ENCODE data around the gene APOBEC3A. TPM values are rescaled to one million over a fixed set of nuclear protein-coding genes. Genes with fewer than 3 reads are reported as not detected.
"Not testable (repeated sequence)": the region's sequence is repeated elsewhere in the genome, so short reads cannot be mapped to it uniquely, and the experiment has no call there.

The APOBEC3A gene
- total RNA-seq, 1 donor from 2014 or later = 0.52 TPM

- Histone ChIP-seq H3K4me1 (ENCODE audit: control insufficient read depth in 3 of 3, insufficient read depth in 3 of 3, low read length in 3 of 3) (peaks cover 6 to 9% (median 8%) of the 10 kb centered on the region in 3 donors), H3K27me3 (ENCODE audit: control insufficient read depth in 3 of 3, insufficient read depth in 3 of 3, low read length in 3 of 3) (peaks cover 0 to 5% (median 0%) of the 10 kb centered on the region in 3 donors), H3K9ac (ENCODE audit: low read depth in 1 of 3, low read length in 3 of 3) (no peak overlapping the region), H3K27ac (ENCODE audit: low read depth, low read length) (no peak overlapping the region), H3K9me3 (ENCODE audit: control insufficient read depth in 3 of 3, low read length in 3 of 3) (no peaks in the 10 kb centered on the region), H3K36me3 (ENCODE audit: control insufficient read depth in 3 of 3, insufficient read depth in 3 of 3, low read length in 3 of 3) (no peaks in the 10 kb centered on the region), H3K4me3 (ENCODE audit: low read length in 3 of 3) (no peak overlapping the region)
Observed at GRCh38 chr22:38986629-38987028, 29.2 kb downstream of the APOBEC3A start.

DNA sequence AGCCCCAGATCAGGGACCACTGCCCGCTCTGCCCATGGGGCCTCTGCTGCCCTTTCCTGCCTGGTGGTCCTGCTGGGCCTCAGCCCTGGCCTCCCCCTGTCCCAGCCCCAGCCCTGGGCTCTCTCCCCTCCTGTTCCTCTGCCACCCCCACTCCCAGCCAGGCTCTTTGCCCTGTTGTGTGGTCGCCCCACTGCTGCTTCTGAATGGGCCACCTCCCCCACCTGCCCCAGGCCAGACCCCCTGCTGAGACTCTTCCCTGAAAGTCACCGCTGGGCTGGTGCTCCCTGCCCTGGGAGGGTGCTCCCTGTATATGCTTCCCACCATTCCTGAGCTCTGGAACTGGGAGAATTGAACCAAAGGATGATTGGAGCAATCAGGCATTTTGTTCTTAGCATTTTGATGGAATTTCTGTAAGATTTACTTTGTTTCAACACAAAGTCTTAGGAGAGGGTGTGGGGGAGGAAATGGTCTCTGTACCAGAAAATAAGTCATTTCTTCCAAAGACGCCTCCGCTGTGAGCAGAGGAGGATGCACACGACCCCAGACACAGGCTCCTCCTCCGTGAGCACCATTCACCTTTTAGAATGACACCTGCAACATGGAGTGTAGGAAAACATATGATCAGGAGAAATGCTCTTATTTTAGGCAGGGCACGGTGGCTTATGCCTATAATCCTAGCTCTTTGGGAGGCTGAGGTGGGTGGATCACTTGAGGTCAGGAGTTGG lies 29.9 kb downstream of the APOBEC3A start:
- Histone ChIP-seq H3K27ac (ENCODE audit: low read depth, low read length) (no peak overlapping the region), H3K9ac (ENCODE audit: low read depth in 1 of 3, low read length in 3 of 3) (no peak overlapping the region), H3K4me1 (ENCODE audit: control insufficient read depth in 3 of 3, insufficient read depth in 3 of 3, low read length in 3 of 3) (peaks cover 4% of the 10 kb centered on the region in 3 donors), H3K4me3 (ENCODE audit: low read length in 3 of 3) (no peak overlapping the region), H3K9me3 (ENCODE audit: control insufficient read depth in 3 of 3, low read length in 3 of 3) (no peaks in the 10 kb centered on the region), H3K36me3 (ENCODE audit: control insufficient read depth in 3 of 3, insufficient read depth in 3 of 3, low read length in 3 of 3) (no peaks in the 10 kb centered on the region), H3K27me3 (ENCODE audit: control insufficient read depth in 3 of 3, insufficient read depth in 3 of 3, low read length in 3 of 3) (peaks cover 0 to 5% (median 0%) of the 10 kb centered on the region in 3 donors)

DNA sequence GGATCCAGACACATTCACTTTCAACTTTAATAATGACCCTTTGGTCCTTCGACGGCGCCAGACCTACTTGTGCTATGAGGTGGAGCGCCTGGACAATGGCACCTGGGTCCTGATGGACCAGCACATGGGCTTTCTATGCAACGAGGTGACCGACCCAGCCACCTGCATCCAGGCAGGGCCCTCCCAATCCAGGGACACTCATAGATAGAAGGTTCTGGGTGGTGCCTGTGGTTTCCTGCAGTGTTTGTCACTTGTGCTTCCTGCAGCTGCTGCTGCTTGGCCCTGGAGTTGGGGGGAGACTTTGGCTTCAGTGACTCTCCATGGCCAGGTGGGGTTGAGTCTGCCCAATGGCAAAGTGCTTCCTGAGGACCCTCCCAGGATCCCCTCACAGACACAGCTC lies 32.1 kb downstream of the APOBEC3A start:
- H3K27me3 ChIP-seq (ENCODE audit: control insufficient read depth in 3 of 3, insufficient read depth in 3 of 3, low read length in 3 of 3) = peaks cover 0 to 5% (median 0%) of the 10 kb centered on the region in 3 donors
- no peak overlapping the region for H3K4me3 ChIP-seq (ENCODE audit: low read length in 3 of 3)
- H3K9ac ChIP-seq (ENCODE audit: low read depth in 1 of 3, low read length in 3 of 3) = no peak overlapping the region
- H3K36me3 ChIP-seq (ENCODE audit: control insufficient read depth in 3 of 3, insufficient read depth in 3 of 3, low read length in 3 of 3) = no peaks in the 10 kb centered on the region
- no peaks in the 10 kb centered on the region for H3K9me3 ChIP-seq (ENCODE audit: control insufficient read depth in 3 of 3, low read length in 3 of 3)
- H3K27ac ChIP-seq (ENCODE audit: low read depth, low read length) = no peak overlapping the region
- no peaks in the 10 kb centered on the region for H3K4me1 ChIP-seq (ENCODE audit: control insufficient read depth in 3 of 3, insufficient read depth in 3 of 3, low read length in 3 of 3)

DNA sequence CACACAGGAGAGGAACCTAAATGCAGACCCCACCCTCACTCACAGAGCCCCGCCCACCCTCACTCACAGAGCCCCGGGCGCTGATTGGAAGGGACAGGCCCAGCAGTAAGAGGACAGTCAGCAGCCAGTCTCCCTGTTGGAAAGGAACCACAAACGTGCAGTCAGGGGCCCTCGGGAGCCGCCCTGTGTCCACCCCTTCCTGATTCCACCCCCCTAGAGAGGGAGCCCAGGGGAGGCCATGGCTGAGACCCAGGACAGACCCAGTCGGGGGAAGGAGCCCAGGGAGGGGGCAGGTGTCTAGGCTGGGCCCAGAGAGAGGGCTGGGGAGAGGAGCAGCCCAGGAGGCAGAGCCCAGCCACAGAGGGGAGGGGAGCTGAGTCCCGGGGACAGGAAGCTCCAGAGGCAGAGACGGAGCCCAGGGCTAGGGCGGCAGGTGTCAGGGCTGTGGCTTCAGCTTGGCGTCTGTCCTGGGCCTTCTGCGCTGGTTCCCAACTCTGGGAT lies 35.5 kb downstream of the APOBEC3A start:
- not testable (repeated sequence) for H3K4me3 ChIP-seq (ENCODE audit: low read length in 3 of 3); H3K36me3 ChIP-seq (ENCODE audit: control insufficient read depth in 3 of 3, insufficient read depth in 3 of 3, low read length in 3 of 3); H3K27ac ChIP-seq (ENCODE audit: low read depth, low read length); H3K4me1 ChIP-seq (ENCODE audit: control insufficient read depth in 3 of 3, insufficient read depth in 3 of 3, low read length in 3 of 3); H3K9me3 ChIP-seq (ENCODE audit: control insufficient read depth in 3 of 3, low read length in 3 of 3); H3K9ac ChIP-seq (ENCODE audit: low read depth in 1 of 3, low read length in 3 of 3)
- H3K27me3 ChIP-seq (ENCODE audit: control insufficient read depth in 3 of 3, insufficient read depth in 3 of 3, low read length in 3 of 3) = peaks cover 7 to 23% (median 15%) of the 10 kb centered on the region in 3 donors

DNA sequence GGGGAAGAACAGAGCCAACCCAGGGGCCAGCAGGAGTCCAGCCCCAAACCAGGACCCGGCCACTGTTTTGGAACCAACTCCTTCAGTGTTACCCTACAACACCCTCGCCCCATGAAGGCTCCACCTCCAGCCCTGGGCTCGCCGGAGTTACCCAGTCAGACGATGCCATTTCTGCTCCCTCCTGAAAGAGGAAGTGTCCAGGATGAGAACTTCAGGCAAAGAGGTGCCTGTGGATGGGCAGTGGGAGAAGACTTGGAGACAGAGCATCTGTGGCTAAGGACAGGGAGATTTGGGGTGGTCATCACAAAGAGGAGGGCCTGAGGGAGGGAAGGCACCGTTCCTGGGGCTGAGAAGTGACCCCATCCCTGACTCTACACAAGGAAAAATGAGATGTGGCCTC lies 38.7 kb downstream of the APOBEC3A start:
- no peaks in the 10 kb centered on the region for H3K36me3 ChIP-seq (ENCODE audit: control insufficient read depth in 3 of 3, insufficient read depth in 3 of 3, low read length in 3 of 3)
- H3K4me3 ChIP-seq (ENCODE audit: low read length in 3 of 3) = no peak overlapping the region
- no peaks in the 10 kb centered on the region for H3K9me3 ChIP-seq (ENCODE audit: control insufficient read depth in 3 of 3, low read length in 3 of 3)
- no peak overlapping the region for H3K27ac ChIP-seq (ENCODE audit: low read depth, low read length)
- no peaks in the 10 kb centered on the region for H3K4me1 ChIP-seq (ENCODE audit: control insufficient read depth in 3 of 3, insufficient read depth in 3 of 3, low read length in 3 of 3)
- no peak overlapping the region for H3K9ac ChIP-seq (ENCODE audit: low read depth in 1 of 3, low read length in 3 of 3)
- peaks cover 18 to 35% (median 19%) of the 10 kb centered on the region in 3 donors for H3K27me3 ChIP-seq (ENCODE audit: control insufficient read depth in 3 of 3, insufficient read depth in 3 of 3, low read length in 3 of 3)

- no peak overlapping the region for H3K4me3 ChIP-seq (ENCODE audit: low read length in 3 of 3)
- H3K27me3 ChIP-seq (ENCODE audit: control insufficient read depth in 3 of 3, insufficient read depth in 3 of 3, low read length in 3 of 3) = peaks cover 18 to 35% (median 22%) of the 10 kb centered on the region in 3 donors
- H3K4me1 ChIP-seq (ENCODE audit: control insufficient read depth in 3 of 3, insufficient read depth in 3 of 3, low read length in 3 of 3) = no peaks in the 10 kb centered on the region
- H3K9me3 ChIP-seq (ENCODE audit: control insufficient read depth in 3 of 3, low read length in 3 of 3) = no peaks in the 10 kb centered on the region
- no peak overlapping the region for H3K9ac ChIP-seq (ENCODE audit: low read depth in 1 of 3, low read length in 3 of 3)
- H3K36me3 ChIP-seq (ENCODE audit: control insufficient read depth in 3 of 3, insufficient read depth in 3 of 3, low read length in 3 of 3) = no peaks in the 10 kb centered on the region
- no peak overlapping the region for H3K27ac ChIP-seq (ENCODE audit: low read depth, low read length)
Observed at GRCh38 chr22:38997518-38997917, 40.1 kb downstream of the APOBEC3A start.

- Histone ChIP-seq H3K36me3 (ENCODE audit: control insufficient read depth in 3 of 3, insufficient read depth in 3 of 3, low read length in 3 of 3) (no peaks in the 10 kb centered on the region), H3K27me3 (ENCODE audit: control insufficient read depth in 3 of 3, insufficient read depth in 3 of 3, low read length in 3 of 3) (peaks cover 10 to 12% (median 11%) of the 10 kb centered on the region in 3 donors), H3K4me1 (ENCODE audit: control insufficient read depth in 3 of 3, insufficient read depth in 3 of 3, low read length in 3 of 3) (peaks cover 0 to 4% (median 0%) of the 10 kb centered on the region in 3 donors), H3K9ac (ENCODE audit: low read depth in 1 of 3, low read length in 3 of 3) (no peak overlapping the region), H3K27ac (ENCODE audit: low read depth, low read length) (no peak overlapping the region), H3K4me3 (ENCODE audit: low read length in 3 of 3) (no peak overlapping the region), H3K9me3 (ENCODE audit: control insufficient read depth in 3 of 3, low read length in 3 of 3) (no peaks in the 10 kb centered on the region)
Observed at GRCh38 chr22:39003165-39003638, 45.8 kb downstream of the APOBEC3A start.

DNA sequence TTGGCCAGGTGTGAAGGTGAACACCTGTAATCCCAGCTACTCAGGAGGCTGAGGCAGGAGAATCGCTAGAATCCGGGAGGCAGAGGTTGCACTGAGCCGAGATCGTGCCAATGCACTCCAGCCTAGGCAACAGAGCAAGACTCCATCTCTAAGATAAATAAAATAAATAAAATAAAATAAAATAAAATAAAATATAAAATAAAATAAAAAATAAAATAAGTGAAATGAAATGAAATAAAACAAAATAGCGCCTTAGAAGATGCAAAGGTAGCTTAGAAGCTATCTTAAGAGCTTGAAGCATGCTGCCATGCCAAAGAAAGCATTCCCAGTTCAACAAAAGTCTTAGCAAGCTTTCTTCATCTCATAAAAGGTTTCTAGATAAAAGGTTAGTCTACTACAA lies 49.8 kb downstream of the APOBEC3A start:
- Histone ChIP-seq H3K27ac (ENCODE audit: low read depth, low read length) (no peak overlapping the region), H3K36me3 (ENCODE audit: control insufficient read depth in 3 of 3, insufficient read depth in 3 of 3, low read length in 3 of 3) (no peaks in the 10 kb centered on the region), H3K9ac (ENCODE audit: low read depth in 1 of 3, low read length in 3 of 3) (no peak overlapping the region), H3K4me1 (ENCODE audit: control insufficient read depth in 3 of 3, insufficient read depth in 3 of 3, low read length in 3 of 3) (peaks cover 0 to 4% (median 0%) of the 10 kb centered on the region in 3 donors), H3K4me3 (ENCODE audit: low read length in 3 of 3) (no peak overlapping the region), H3K27me3 (ENCODE audit: control insufficient read depth in 3 of 3, insufficient read depth in 3 of 3, low read length in 3 of 3) (no peaks in the 10 kb centered on the region), H3K9me3 (ENCODE audit: control insufficient read depth in 3 of 3, low read length in 3 of 3) (no peaks in the 10 kb centered on the region)

- H3K27me3 ChIP-seq (ENCODE audit: control insufficient read depth in 3 of 3, insufficient read depth in 3 of 3, low read length in 3 of 3); H3K4me1 ChIP-seq (ENCODE audit: control insufficient read depth in 3 of 3, insufficient read depth in 3 of 3, low read length in 3 of 3); H3K27ac ChIP-seq (ENCODE audit: low read depth, low read length); H3K4me3 ChIP-seq (ENCODE audit: low read length in 3 of 3); H3K36me3 ChIP-seq (ENCODE audit: control insufficient read depth in 3 of 3, insufficient read depth in 3 of 3, low read length in 3 of 3); H3K9ac ChIP-seq (ENCODE audit: low read depth in 1 of 3, low read length in 3 of 3); H3K9me3 ChIP-seq (ENCODE audit: control insufficient read depth in 3 of 3, low read length in 3 of 3): not testable (repeated sequence)
Observed at GRCh38 chr22:39008271-39008850, 51.0 kb downstream of the APOBEC3A start.

DNA sequence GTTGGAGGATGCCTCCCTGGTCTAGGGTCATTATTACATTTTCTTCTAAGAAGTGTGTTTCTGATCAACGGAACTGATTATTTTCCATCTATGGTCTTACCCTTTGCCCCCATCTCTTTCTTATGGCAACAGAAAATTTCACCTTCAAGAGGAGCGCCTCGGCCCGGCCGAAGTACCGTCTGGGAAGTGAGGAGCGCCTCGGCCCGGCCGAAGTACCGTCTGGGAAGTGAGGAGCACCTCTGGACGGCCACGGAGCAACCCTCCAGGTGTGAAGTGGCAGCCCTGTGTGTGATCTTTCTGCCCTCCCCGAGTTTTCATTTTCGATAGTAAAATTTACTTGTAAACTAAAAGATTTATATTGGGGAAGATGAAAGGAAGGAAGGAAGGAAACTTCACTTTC lies 53.5 kb downstream of the APOBEC3A start:
- Histone ChIP-seq H3K27me3 (ENCODE audit: control insufficient read depth in 3 of 3, insufficient read depth in 3 of 3, low read length in 3 of 3) (no peaks in the 10 kb centered on the region), H3K36me3 (ENCODE audit: control insufficient read depth in 3 of 3, insufficient read depth in 3 of 3, low read length in 3 of 3) (no peaks in the 10 kb centered on the region), H3K9ac (ENCODE audit: low read depth in 1 of 3, low read length in 3 of 3) (no peak overlapping the region), H3K9me3 (ENCODE audit: control insufficient read depth in 3 of 3, low read length in 3 of 3) (no peaks in the 10 kb centered on the region), H3K4me3 (ENCODE audit: low read length in 3 of 3) (no peak overlapping the region), H3K27ac (ENCODE audit: low read depth, low read length) (no peak overlapping the region), H3K4me1 (ENCODE audit: control insufficient read depth in 3 of 3, insufficient read depth in 3 of 3, low read length in 3 of 3) (no peaks in the 10 kb centered on the region)

Measured in skeletal muscle tissue (tissue), 4 donors.